SU-DHL-6 (cell line): ENCODE results near the gene GTF2H2C.

Experiments used
- CTCF ChIP-seq: fragments of 200-600 bp; sonication (generic); IDR thresholded peaks from one replicate; pipeline ENCODE4 v1.5.1; 2017; ENCODE audit warnings: antibody characterized with exemption, mild to moderate bottlenecking, low read length, moderate library complexity; ENCODE audit not compliant: insufficient read depth, poor library complexity, severe bottlenecking
- EZH2phosphoT487 ChIP-seq: fragments of 200-600 bp; sonication (generic), shearing (Covaris generic); conservative IDR thresholded peaks from 2 replicates; pipeline ENCODE4 v1.6.1; 2018; ENCODE audit warnings: mild to moderate bottlenecking, antibody characterized with exemption, low read length, moderate library complexity, mixed read lengths

- TF ChIP-seq CTCF: no peak
- no peak for TF ChIP-seq EZH2phosphoT487
Observed at GRCh38 chr5:69530561-69531405, 29.2 kb upstream of the GTF2H2C start.
